K562 (cell line): ENCODE data around the gene AP4S1. TPM values are rescaled to one million over a fixed set of nuclear protein-coding genes. Genes with fewer than 3 reads are reported as not detected.

Experiments
- ESRRB ChIP-seq: fragments of 250-450 bp; sonication (Bioruptor Pico); IDR thresholded peaks from 2 replicates; pipeline ENCODE4 v1.5.0; 2020; ENCODE audit warnings: mild to moderate bottlenecking, moderate library complexity, borderline replicate concordance
- MTA1 ChIP-seq: fragments of 450-650 bp; IDR thresholded peaks from 2 replicates; pipeline ENCODE4 v1.6.1; 2017; ENCODE audit warnings: borderline replicate concordance
- NFIX ChIP-seq: fragments of 250-450 bp; sonication (Bioruptor Pico); IDR thresholded peaks from 2 replicates; pipeline ENCODE4 v1.4.0; 2020; ENCODE audit warnings: low read depth, mild to moderate bottlenecking, moderate library complexity
- SFPQ ChIP-seq: fragments of 200-400 bp; formaldehyde crosslinking; IDR thresholded peaks from 2 replicates; pipeline ENCODE4 v1.6.1; 2017; ENCODE audit warnings: mild to moderate bottlenecking, low read depth, low read length, moderate library complexity
- YY1 ChIP-seq, 3 experiments: IDR thresholded peaks; 2 replicates each; pipeline ENCODE4 v1.6.1; 2011; ENCODE audit warnings: low read length in 2 of 3, mild to moderate bottlenecking in 2 of 3, moderate library complexity in 2 of 3, borderline replicate concordance in 1 of 3, control low read depth in 1 of 3, low read depth in 1 of 3; ENCODE audit not compliant: insufficient read depth in 3 of 3, insufficient replicate concordance in 2 of 3, control insufficient read depth in 1 of 3, insufficient read length in 1 of 3; ENCODE audit errors: extremely low read depth in 1 of 3
- ZNF134 ChIP-seq: fragments of 250-450 bp; sonication (Bioruptor Pico); conservative IDR thresholded peaks from 2 replicates; pipeline ENCODE4 v1.4.0; 2020
- polyA plus RNA-seq, 8 experiments: library from polyadenylated mRNA; depleted of rRNA in 4 of 8; stranded (reverse) in 5 of 8; unstranded in 3 of 8; fragments of >200 nt; fragmentation: Nextera tagmentation in 2 of 8; fragmentation: Illumina TruSeq in 1 of 8; extraction: Ambion mirVana in 2 of 8; extraction: Trizol in 1 of 8; gene quantifications; 2 replicates each; pipeline versions ENCODE4 v1.2.1 to v1.2.3, GENCODE V29; 2011 to 2014; ENCODE audit warnings: inconsistent platforms in 1 of 8, missing spikeins in 1 of 8
- total RNA-seq, 7 experiments: library from RNA; depleted of rRNA in 6 of 7; stranded (reverse); fragments of >200 nt in 6 of 7; fragmentation: Illumina TruSeq in 2 of 7; extraction: Trizol in 2 of 7; gene quantifications; 2 replicates each; pipeline versions ENCODE4 v1.2.1 to v1.2.3, GENCODE V29; 2011 to 2021; ENCODE audit warnings: low replicate concordance in 1 of 7
- TF ChIP-seq, protein P1 (sequence below): sonication (generic); formaldehyde crosslinking; IDR thresholded peaks from 2 replicates; pipeline ENCODE4 v1.8.1; 2023; ENCODE audit warnings: missing genetic modification reagents, mild to moderate bottlenecking, borderline replicate concordance

Gene AP4S1
- total and polyA plus RNA-seq, 9 of the 15 experiments (the other 6 are each of a cell fraction or from before 2014, with no cell fraction given), result 3.7 to 7.8 (median 5.9) TPM

DNA sequence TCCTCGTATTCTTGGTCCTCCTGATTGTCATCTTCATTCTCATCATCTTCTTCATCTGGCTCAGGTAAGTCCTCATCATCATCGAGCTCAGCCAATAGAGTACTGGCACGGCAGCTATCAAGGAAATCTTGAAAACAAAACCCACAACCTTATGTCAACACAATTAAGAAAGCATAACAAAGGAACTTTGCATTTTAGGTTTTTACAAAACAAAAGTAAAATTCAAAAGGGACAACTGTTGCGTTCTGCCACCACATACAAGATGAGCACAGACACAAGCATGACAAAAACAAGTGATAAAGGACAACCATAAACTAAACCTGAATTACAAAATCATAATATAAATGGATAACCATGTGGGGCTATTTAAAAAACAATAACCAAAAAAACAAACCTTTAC is 97.5 kb downstream of the AP4S1 start (continued):
- TF ChIP-seq, protein P1, sequence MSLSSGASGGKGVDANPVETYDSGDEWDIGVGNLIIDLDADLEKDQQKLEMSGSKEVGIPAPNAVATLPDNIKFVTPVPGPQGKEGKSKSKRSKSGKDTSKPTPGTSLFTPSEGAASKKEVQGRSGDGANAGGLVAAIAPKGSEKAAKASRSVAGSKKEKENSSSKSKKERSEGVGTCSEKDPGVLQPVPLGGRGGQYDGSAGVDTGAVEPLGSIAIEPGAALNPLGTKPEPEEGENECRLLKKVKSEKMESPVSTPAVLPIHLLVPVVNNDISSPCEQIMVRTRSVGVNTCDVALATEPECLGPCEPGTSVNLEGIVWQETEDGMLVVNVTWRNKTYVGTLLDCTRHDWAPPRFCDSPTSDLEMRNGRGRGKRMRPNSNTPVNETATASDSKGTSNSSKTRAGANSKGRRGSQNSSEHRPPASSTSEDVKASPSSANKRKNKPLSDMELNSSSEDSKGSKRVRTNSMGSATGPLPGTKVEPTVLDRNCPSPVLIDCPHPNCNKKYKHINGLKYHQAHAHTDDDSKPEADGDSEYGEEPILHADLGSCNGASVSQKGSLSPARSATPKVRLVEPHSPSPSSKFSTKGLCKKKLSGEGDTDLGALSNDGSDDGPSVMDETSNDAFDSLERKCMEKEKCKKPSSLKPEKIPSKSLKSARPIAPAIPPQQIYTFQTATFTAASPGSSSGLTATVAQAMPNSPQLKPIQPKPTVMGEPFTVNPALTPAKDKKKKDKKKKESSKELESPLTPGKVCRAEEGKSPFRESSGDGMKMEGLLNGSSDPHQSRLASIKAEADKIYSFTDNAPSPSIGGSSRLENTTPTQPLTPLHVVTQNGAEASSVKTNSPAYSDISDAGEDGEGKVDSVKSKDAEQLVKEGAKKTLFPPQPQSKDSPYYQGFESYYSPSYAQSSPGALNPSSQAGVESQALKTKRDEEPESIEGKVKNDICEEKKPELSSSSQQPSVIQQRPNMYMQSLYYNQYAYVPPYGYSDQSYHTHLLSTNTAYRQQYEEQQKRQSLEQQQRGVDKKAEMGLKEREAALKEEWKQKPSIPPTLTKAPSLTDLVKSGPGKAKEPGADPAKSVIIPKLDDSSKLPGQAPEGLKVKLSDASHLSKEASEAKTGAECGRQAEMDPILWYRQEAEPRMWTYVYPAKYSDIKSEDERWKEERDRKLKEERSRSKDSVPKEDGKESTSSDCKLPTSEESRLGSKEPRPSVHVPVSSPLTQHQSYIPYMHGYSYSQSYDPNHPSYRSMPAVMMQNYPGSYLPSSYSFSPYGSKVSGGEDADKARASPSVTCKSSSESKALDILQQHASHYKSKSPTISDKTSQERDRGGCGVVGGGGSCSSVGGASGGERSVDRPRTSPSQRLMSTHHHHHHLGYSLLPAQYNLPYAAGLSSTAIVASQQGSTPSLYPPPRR (CRISPR knock-in tag), result no peak
- TF ChIP-seq ZNF134 (CRISPR knock-in tag) (no peak), MTA1 (no peak), YY1 (IDR thresholded peaks at IDR 0.05; ENCODE audit: borderline replicate concordance in 1 of 3, control insufficient read depth in 1 of 3, extremely low read depth in 1 of 3, insufficient read depth in 3 of 3, insufficient read length in 1 of 3, insufficient replicate concordance in 2 of 3, low read depth in 1 of 3, low read length in 2 of 3) (no peak), NFIX (CRISPR knock-in tag) (no peak), ESRRB (CRISPR knock-in tag) (no peak), SFPQ (no peak)
